ENCODE data around the gene P3H3. TPM values are rescaled to one million over a fixed set of nuclear protein-coding genes. Genes with fewer than 3 reads are reported as not detected.

Gene P3H3
- total and polyA plus RNA-seq, 2 donors (not counting 3 experiments of a cell fraction or from before 2014, with no cell fraction given): 75.9 to 76.5 TPM

DNA sequence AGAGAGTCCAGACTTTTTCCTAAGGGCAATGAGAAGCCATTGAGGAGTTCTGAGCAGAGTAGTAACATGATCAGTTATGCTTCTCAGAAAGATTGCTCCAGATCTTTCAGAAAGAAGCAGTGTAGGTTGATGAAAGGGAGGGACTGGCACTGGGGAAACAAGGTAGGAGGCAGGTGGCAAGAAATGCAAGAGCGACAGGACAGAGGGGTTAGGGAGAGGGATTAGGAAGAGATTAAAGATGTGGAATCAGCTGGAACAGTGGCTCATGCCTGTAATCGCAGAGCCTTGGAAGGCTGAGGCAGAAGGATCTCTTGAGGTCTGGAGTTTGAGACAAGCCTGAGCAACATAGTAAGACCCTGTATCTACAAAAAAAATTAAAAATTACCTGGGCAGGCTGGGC, 19.5 kb downstream of the P3H3 start:
- ChIA-PET CTCF (interaction anchor here (1.5 to 1.8 kb wide), 2 partner anchors 12 to 22 kb away, joined by 3 read pairs; no protein-coding TSS in a partner anchor), POLR2A (no interaction called here)
- Histone ChIP-seq H4K20me1 (replicated peaks; ENCODE audit: control insufficient read depth, extremely low read depth, insufficient read depth, low read length) (no peaks in the 10 kb centered on the region), H3K79me2 (ENCODE audit: control insufficient read depth, insufficient read depth, low read length) (peaks cover 20% of the 10 kb centered on the region), H3K4me1 (ENCODE audit: control insufficient read depth, extremely low read depth, insufficient read depth, low read length) (peaks cover 11% of the 10 kb centered on the region), H3K9me3 (replicated peaks; ENCODE audit: control insufficient read depth, insufficient read depth, low read length) (no peaks in the 10 kb centered on the region), H3K36me3 (ENCODE audit: control insufficient read depth in 2 of 2, extremely low read depth in 1 of 2, insufficient read depth in 2 of 2, low read length in 2 of 2) (peaks cover 9 to 38% of the 10 kb centered on the region in 2 experiments), H3K4me3 (replicated peaks in 1 of 3; ENCODE audit: insufficient read depth in 1 of 3, low read depth in 1 of 3, low read length in 3 of 3) (no peak overlapping the region), H3K27ac (ENCODE audit: insufficient read depth, low read depth, low read length) (no peak overlapping the region), H3K4me2 (ENCODE audit: insufficient read depth, low read length) (no peak overlapping the region), H3K27me3 (ENCODE audit: control insufficient read depth in 2 of 2, insufficient read depth in 2 of 2, low read length in 2 of 2) (no peaks in the 10 kb centered on the region), H3K9ac (replicated peaks; ENCODE audit: extremely low read depth, insufficient read depth, low read length) (no peak overlapping the region), H3K9me1 (replicated peaks; ENCODE audit: control insufficient read depth, extremely low read depth, insufficient read depth, low read length) (no peaks in the 10 kb centered on the region), H2AFZ (ENCODE audit: low read depth, low read length) (no peak overlapping the region)
- TF ChIP-seq FOS (IDR thresholded peaks at IDR 0.05; ENCODE audit: borderline replicate concordance, insufficient read depth, low read length) (no peak), JUN (IDR thresholded peaks at IDR 0.05; ENCODE audit: borderline replicate concordance, insufficient read depth, insufficient read length, low read depth) (no peak), GATA2 (IDR thresholded peaks at IDR 0.05; ENCODE audit: insufficient read depth, insufficient read length, low read depth, low read length) (no peak), POLR2AphosphoS5 (IDR thresholded peaks at IDR 0.05; ENCODE audit: insufficient read depth, low read depth, low read length) (no peak), MYC (IDR thresholded peaks at IDR 0.05; ENCODE audit: low read depth, low read length) (no peak), EZH2 (IDR thresholded peaks at IDR 0.05; ENCODE audit: borderline replicate concordance, low read depth, low read length, severe bottlenecking) (no peak), POLR2A (IDR thresholded peaks at IDR 0.05; ENCODE audit: low read depth, low read length) (no peak)
- TF ChIP-seq, protein P1, sequence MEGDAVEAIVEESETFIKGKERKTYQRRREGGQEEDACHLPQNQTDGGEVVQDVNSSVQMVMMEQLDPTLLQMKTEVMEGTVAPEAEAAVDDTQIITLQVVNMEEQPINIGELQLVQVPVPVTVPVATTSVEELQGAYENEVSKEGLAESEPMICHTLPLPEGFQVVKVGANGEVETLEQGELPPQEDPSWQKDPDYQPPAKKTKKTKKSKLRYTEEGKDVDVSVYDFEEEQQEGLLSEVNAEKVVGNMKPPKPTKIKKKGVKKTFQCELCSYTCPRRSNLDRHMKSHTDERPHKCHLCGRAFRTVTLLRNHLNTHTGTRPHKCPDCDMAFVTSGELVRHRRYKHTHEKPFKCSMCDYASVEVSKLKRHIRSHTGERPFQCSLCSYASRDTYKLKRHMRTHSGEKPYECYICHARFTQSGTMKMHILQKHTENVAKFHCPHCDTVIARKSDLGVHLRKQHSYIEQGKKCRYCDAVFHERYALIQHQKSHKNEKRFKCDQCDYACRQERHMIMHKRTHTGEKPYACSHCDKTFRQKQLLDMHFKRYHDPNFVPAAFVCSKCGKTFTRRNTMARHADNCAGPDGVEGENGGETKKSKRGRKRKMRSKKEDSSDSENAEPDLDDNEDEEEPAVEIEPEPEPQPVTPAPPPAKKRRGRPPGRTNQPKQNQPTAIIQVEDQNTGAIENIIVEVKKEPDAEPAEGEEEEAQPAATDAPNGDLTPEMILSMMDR (IDR thresholded peaks at IDR 0.05; ENCODE audit: extremely low read depth in 1 of 2, insufficient read depth in 1 of 2, low read depth in 1 of 2, low read length in 2 of 2): no peak
- TF ChIP-seq, protein P2, sequence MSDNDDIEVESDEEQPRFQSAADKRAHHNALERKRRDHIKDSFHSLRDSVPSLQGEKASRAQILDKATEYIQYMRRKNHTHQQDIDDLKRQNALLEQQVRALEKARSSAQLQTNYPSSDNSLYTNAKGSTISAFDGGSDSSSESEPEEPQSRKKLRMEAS (IDR thresholded peaks at IDR 0.05; ENCODE audit: insufficient read depth, insufficient read length): no peak
- no peak for DNase-seq (ENCODE audit: low read depth, low spot score)
- intact Hi-C loops (cut with micrococcal nuclease) (no loop called here), dilution Hi-C loops (cut with MboI; ENCODE audit: extremely low pct_ligation_motif_present, low sequenced_read_pairs) (no loop called here)
- no peak for FAIRE-seq
- no TSS peak for BruUV-seq (replicated peaks)

All from endothelial cell of umbilical vein (primary cell).